HG02763 (cell line): ENCODE measurements around the gene CD2.
A peak's percentile ranks its signal among the peaks of the same experiment; 100 is the strongest.

ENCODE experiments used
- ATAC-seq: cut with Tn5 transposase; IDR thresholded peaks from one replicate; pipeline ENCODE4 v1.9.1; 2021; ENCODE audit warnings: mild to moderate bottlenecking, moderate library complexity; ENCODE audit not compliant: unreplicated experiment

Gene CD2

DNA sequence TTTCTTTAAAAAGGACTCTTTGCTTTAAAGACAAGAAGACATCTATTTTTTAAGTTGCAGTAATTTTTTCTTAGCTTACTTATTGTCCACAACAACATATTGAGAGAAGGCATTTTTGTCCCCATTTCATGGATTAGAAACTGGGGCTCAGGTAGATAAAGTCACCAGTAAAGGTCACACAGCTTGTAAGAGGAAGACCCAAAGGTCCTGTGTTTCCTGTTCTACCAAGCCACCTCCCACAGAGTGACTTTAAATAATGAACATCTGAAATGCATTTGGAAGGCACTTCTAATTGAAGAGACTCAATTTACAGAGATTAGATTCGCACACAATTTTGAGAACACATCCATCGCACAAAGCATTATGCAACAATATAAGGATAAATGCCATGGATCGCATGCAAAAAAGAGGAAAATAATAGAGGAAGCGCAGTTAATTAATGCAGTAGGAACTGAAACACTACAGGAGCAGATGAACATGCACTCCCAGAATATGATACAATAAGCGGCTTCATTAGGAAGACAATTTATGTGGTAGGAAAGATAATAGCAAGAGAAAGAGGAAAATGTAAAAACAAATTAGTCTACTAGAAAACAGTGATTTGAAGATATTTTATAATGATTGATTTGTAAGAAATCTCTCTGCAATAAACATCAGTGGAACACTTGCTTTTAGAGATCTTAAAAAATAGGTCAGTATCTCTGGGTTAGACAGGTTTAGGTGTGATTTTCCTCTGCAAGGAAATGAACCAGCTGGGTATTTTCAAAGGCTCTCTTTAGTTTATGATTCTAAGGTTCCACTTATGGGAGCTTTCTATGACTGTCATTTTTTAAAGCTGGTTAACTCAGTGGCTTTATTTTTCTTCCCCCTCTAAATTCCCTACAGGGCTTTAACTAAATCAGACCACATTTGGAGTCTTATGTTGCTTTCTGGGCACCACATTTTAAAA, 27.1 kb upstream of the CD2 start:
- ATAC-seq: no peak

DNA sequence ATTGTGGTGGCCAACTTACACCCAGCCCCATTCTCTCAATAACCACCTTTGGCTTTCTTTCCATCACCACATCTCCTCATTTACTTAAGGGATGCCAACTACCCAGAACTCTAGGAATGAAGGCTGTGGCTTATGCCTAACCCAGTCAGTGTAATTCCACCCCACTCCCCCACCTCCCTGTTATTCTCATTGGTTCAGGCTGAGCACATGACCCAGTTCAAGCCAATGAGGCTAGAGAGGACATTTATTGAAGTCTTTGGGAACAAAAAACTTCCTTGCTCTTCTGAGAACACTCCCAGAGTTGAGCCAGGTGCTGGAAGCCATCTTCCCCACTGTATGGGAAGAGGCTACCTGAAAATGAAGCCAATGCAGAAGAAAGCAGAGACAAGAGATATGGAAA, 22.8 kb upstream of the CD2 start:
- ATAC-seq: no peak

- ATAC-seq: no peak
Observed at GRCh38 chr1:116732726-116733125, 21.5 kb upstream of the CD2 start.

GRCh38 chr1:116733476-116734365, 20.5 kb upstream of the CD2 start:
- ATAC-seq: no peak

GRCh38 chr1:116735246-116735645, 19.0 kb upstream of the CD2 start:
- no peak for ATAC-seq

DNA sequence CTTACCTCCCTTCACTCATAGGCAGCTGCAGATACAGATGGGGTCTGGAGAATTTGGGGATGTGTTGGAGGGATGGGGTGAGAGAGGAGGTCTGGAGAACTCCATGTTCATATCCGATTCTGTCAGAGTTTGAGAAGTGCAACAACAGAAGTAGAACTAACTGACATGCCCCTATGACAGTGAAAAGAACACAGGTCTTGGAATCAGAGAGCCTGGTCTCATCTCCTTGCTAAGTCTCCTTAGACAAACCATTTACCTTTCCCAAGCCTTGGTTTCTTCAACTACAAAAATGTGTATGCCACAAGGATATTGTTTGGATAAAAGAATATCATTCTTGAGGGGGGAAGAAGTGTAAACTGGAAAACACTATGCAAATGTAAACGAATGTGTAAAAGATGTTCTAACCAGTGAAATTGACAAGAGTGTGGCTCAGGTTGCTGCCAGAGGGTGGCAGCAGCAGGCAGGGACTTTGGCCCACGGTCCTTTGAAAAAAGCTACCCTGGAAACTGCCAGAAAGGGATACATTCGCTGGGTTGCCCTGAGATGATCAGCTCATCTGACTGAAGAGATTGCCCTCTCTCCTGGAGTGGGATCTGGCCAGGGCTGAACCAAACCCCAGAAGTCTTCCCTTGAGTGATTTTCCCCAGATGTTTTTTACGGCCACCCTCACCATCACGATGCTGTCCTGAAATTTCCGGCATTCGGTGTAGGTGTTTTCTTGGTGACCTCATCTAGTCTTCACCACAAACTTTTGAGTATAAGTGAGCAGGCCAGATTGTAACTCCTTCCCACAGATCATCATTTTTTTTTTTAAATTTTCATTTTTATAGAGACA, 17.0 kb upstream of the CD2 start:
- no peak for ATAC-seq

GRCh38 chr1:116737855-116738321, 16.3 kb upstream of the CD2 start:
- no peak for ATAC-seq

DNA sequence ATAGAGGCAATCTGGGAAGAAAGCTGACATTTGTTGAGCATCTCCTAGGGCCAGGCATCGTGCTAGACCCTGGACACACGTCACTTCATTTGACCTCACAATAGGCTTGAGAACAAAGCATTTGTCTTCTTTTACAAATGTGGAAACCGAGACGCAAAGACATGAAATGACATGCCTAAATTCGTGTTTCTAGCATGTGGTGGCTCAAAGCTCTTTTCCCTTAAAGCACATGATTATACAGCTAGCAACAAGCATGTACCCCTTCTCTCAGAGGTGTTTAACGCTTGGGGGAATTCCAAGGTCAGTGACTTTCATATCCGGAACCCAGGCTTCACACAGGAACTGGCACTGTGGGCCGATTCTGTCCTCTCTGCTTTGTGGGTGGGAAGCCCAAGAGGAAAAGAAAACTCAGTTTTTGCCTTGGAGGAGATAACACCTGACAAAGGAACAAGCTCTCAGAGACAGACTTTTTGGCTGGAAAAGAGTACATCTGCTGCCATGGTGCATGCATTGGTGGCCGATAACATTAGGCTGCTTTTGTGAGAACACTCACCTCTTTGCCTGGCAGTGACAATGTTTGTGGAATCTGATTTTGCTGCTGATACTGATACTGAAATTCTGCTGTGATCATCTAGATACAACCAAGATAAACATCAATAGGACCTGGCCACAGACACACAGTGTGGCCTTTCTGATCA, 15.4 kb upstream of the CD2 start:
- peak; percentile 65 for ATAC-seq

DNA sequence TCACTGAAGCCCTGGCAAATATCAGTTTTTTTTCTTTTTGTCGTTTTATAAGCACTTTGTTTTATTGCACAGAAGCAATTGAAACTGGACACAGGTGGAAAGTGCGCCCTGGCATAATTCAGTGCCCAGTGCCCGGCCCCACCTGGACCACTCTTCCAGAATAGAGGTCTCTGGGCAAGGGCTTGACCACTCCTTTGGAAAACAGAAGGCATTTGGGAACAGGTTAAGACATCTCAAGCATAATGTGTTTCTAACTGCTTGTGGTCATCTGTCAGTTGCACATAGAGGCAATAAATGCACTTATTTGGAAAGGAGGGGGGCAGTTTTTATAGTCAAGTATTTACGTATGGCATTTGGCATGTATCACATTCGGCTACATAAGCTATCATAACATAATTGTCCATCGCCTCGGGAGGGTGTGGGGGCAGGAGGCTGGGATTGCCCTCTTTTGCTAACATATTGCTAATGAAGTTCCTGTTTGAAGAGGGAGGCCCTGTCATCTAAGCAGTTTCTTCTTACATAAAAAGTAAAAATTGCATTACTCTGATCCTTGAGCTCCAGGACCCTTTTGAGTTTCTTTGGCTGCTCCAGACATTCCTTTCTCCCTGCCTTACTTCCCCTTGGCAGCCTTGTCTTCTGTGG, 14.7 kb upstream of the CD2 start:
- no peak for ATAC-seq

- ATAC-seq: no peak
Observed at GRCh38 chr1:116740296-116740695, 13.9 kb upstream of the CD2 start.

- ATAC-seq: no peak
Observed at GRCh38 chr1:116740746-116741145, 13.5 kb upstream of the CD2 start.

DNA sequence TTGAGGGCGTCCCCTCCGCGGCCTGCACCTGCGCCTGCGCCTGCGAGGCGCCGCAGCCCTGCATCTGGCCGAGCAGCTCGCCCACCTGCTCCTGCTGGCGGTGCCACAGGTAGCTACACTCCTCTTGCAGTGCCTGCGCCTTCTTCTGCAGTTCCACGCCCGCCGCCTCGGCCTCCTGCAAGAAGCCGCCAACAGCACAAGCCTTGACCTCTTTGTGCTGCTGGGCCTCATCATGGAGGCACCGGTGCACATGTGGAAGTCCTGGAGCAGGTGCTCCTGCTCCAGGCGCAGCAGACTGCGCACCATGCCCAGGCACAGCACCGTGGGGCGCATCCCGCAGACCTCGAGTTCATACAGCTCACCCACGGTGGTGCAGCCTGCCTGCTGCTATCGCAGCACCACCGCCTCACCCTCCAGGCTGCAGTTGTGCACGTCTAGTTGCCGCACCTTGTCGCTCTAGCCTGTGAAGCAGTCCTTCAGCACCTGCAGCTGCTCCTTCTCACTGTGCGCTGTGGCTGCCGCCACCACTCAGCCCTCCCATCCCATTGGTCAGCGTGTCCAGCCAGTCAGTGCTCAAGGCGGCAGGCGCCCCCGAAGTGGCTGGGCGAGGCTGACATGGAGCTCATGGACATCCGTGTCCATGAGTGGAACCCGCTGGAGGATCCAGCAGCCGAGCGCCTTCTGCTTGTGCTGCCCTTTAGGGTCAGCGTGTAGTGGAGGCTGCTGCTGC, 12.2 kb upstream of the CD2 start:
- no peak for ATAC-seq

- ATAC-seq: no peak
Observed at GRCh38 chr1:116743535-116743934, 10.7 kb upstream of the CD2 start.

DNA sequence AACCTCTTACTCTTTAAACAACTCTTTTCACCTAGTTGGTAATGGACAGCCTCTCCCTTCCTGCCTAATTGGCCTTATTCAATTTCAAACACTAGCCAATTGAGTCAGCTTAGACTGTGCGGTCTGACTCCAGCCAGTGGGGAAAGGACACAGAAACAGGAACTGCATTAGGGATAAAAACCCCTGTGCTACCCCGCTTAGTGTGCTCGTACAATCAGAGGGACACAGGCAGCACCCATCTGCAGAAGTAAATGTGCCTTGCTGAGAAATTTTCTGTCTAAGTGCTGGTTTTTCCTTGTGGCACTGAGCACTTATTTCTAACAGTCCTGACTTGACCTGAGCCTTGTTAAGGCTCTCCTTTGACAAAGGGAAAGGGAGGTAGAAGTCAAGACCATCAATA, 6.0 kb upstream of the CD2 start:
- no peak for ATAC-seq

- ATAC-seq: no peak
Observed at GRCh38 chr1:116751146-116751545, 3.1 kb upstream of the CD2 start.

GRCh38 chr1:116751621-116752020, 2.6 kb upstream of the CD2 start:
- ATAC-seq: no peak

DNA sequence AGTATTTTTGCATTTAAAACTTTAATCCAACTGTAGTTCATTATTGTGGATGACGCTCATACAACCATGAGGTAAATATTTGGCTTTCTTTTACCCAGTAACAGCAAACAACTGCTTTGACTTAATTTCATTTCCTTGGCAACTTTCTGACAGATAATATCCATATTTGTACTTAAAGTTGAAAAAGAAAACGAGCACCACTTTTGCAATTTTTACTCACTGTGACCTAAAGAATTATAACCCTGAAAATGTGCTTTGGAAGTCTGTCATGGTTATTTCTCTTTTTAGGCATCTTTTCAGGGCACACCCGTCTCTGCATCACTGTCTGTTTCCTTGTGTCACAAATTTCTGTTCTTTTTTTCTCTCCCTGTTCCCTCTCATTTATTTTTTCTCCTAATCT, 918 bp upstream of the CD2 start:
- no peak for ATAC-seq

DNA sequence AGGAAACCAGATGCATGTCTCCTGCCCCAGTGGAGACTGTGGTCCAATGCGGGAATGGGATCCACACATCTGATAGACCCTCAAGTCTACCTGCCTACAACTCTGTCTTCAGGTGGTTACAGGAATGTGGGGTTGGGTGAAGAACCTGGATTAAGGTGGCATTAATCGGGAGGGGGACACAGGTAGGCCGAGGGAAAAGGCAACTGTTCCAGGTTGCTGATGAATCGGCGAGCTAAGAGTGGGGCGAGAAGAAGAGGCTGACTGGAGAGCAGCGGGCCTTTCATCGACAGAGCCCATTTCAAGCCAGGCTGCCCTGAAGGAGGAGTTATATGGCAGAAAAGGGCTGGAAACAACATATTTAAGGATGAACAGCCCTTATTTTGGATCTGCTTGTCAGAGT, 836 bp downstream of the CD2 start:
- ATAC-seq: no peak

DNA sequence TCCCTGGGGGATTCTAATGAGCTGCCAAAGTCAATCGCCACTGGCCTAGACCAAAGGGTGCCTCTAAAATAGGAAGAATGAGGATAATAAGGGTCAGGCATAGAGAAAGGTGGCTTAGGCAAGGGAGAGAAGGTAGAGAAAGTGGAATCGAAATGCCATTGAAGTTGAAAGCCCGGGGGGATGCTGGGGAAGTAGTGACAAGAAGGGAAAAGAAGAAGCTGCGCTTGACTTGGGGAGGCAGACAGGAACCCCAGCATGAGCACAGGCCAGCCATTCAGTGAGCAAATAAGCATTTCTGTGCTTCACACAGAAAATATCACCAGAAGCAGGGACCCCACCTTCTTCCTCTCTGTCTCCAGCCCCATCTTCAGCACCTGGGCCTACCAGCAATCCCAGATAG, 1.5 kb downstream of the CD2 start:
- ATAC-seq: no peak
